Testis (tissue), 2 donors: ENCODE data around the gene TMEM121.

Experiments
- CTCF ChIP-seq, 3 experiments: fragments of 450-650 bp in 2 of 3; fragments of 200-600 bp in 1 of 3; sonication (generic) in 1 of 3; IDR thresholded peaks; one replicate each; pipeline ENCODE4 v1.5.1; 2016 to 2019; ENCODE audit warnings: antibody characterized with exemption in 3 of 3, mild to moderate bottlenecking in 2 of 3, moderate library complexity in 1 of 3
- POLR2A ChIP-seq: fragments of 450-650 bp; IDR thresholded peaks from one replicate; pipeline ENCODE4 v1.6.1; 2017; ENCODE audit warnings: antibody characterized with exemption, mild to moderate bottlenecking, moderate library complexity

GRCh38 chr14:105492971-105493871, 33.2 kb upstream of the TMEM121 start:
- TF ChIP-seq POLR2A (no peak), CTCF (IDR thresholded peaks at IDR 0.05) (no peak)
